RCC 7860 (cell line): Measurements from ENCODE around the gene PLCD3.

ENCODE experiments used
- DNase-seq: peaks from one replicate; pipeline ENCODE4 v3.0.0-alpha.2; 2015; ENCODE audit warnings: low spot score
- FAIRE-seq: peaks from 2 replicates; lab custom pipeline; 2012; peaks lifted over from hg19 to GRCh38; lab: Jason Lieb, UNC

PLCD3 gene

DNA sequence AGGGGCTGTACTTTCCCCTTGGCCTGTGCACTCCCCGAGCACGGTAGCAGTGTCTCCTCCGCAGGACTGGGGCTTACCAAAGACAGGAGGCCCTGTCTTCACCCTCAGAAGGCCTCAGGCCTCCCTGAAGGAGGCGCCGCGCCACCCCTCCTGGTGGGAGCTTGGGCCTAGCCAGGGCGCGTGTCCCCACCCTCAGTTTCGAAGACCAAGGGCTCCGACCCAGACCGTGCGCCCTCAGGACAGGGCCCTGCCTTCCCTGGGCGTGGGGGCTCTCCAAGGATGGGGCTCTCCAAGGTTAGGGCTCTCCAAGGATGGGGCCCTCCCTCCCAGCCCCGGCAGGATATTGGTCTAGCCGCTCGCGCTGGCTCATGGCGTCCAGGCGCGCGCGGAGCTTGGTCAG, 11.8 kb downstream of the PLCD3 start:
- FAIRE-seq (no peak), DNase-seq (no peak)

DNA sequence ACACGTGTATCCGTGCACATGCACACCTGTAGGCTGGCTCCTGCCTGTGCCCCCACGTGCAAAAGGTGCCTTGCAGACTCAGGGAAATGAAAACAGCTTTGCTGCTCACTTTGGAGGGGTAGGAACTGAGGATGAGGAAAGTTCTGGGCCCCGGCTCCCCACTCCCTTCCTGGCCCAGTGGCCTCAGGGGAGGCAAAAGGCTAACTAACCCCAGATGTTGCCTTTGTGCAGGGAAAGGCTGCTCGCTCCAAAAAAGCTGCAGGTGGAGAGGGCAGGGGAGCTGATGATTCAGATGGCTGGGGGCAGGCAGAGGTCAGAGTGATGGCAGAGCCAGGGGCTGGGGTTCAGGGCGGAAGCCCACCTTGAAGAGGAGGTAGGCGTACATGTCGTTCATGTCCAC, 12.4 kb downstream of the PLCD3 start:
- DNase-seq (no peak), FAIRE-seq (no peak)

DNA sequence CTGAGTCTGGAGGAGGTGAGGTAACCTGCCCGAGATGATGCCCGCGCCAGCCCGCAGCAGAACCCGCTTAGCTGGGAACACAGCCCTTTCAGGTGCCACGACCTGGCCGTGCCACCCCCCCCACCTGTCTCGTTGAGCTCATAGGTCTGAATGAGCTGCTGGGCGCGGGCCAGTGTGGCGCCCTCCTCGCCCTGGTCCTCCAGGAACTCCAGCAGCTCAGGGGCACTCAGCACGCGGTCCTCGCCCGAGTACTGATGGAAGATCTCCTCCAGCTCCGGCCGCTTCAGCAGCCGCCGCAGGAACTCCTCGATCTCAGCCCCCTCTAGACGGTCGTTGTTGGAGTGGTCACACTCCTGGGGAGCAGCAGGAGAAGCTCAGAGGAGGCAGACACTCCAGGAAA, 13.6 kb downstream of the PLCD3 start:
- DNase-seq (no peak), FAIRE-seq (no peak)

DNA sequence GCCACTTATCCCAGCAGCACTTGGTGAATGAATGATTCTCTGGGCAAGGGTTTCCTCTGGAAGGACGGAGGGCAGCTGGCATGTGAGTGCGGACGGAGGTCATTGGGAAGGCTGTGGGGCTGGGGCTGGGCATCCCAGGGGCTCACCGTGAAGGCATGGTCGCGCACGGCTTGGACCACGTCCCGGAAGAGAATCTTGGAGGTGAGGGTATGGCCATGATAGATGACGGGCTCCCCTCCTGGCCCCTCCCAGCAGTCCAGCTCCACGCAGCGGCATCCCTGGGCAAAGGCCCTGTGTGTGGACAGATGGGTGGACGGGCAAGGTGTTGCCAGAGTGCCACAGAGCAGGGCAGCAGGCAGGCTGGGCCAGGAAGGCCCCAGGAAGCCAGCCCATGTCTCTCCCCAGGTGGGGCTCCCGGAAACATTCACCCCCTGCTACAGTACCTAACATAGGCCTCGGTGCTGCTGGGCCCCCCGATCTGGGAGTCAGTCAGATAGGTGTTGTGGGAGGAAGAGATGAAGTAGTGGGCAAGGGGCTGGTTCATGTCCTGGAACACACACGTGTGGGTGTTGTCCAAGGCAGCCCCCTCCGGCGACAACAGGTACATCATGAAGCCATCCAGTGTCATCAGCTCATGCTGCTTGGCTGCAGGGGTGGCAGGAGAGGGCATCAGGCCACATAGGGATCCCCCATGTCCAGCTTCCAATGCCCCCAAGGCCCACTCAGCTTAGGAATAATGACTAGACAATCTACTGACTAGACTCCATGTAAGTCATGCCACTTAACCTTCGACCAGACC, 14.3 kb downstream of the PLCD3 start:
- DNase-seq (no peak), FAIRE-seq (no peak)

DNA sequence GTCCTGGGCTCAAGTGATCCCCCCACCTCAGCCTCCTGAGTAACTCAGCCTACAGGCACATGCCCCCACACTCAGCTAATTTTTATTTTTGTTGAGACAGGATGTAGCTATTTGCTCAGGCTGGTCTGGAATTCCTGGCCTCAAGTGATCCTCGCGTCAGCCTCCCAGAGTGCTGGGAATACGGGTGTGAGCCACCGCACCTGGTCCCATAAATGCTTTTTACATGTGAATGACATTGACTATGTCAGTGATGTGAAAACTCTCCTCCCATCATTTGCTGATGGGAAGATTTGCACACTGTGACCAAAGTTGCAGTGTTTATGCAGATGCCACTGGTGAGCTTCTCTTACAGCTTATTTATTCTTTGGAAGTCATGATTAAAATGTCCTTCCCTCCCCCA, 15.0 kb downstream of the PLCD3 start:
- FAIRE-seq (no peak), DNase-seq (no peak)

DNA sequence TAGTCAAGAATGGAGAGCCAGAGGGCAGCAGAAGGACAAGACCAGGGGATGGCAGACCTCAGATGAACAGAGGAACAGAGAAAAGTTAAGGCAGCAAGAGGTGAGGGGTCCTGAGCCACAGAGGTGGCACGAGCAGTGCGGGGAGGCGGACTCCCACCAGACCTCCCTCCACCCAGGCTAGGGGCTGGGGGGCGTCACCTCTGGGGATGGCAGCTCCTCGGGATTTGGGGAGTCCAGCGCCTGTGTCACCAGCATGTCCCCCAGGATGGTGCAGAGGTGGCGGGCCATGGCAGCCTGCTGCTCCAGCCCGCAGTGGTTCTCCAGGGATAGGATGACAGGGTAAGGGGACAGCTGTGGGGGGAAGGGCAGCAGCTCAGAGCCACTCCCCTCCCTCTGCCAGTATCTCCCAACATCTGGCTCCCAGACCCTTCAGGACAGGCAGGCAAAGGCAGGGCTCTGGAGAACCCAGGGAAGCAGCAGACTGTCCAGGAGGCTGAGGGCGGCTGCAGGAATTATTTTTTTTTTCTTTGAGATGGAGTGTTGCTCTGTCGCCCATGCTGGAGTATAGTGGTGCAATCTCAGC, 15.8 kb downstream of the PLCD3 start:
- FAIRE-seq (no peak), DNase-seq (no peak)

DNA sequence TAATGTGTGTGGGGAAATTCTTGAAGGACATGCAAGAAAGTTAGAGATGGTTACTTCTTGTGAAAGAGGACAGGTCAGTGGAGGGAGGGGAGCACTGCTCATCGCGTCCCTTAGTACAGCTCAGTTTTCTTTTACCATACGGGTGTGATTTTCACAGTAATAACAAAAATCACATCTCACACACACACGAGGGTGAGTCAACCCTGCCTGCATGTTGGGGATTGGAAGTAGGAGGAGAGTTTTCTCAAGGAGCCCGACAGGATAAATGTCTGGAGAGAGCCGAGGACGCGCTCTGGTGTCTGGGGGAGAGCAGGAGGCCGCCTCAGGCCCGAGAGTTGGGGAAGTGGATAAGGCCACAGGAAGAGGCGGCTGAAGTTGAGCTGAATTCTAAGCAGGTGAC, 16.4 kb downstream of the PLCD3 start:
- DNase-seq (no peak), FAIRE-seq (no peak)

DNA sequence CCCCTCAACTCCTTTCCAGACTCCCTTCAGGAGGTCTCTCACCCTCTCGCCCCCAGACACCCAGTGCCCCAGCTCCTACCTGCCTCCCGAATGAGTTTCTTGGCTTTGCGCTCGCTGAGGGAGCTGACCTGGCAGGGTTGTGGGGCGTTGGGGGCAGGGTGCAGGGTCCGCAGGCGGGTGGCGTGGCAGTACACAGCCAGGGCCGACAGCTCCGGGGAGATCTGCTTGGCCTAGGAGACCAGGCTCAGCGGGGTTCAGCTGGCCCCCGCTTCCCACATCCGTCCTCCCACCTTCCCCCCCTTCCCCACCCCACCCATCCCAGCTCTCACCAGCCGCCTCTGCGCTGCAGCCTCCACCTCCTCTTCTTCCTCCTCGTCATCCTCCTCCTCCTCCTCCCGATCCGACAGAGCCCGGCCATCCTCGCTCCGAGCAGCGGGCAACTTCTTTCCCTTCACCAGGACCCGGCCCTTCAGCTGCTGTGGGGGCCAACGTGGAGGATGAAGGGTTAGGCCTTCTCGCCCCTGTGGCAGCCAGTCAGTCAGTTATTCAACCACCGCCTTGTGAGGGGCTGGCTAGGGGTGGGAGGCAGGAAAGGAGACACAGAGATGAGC, 17.2 kb downstream of the PLCD3 start:
- no peak for FAIRE-seq

DNA sequence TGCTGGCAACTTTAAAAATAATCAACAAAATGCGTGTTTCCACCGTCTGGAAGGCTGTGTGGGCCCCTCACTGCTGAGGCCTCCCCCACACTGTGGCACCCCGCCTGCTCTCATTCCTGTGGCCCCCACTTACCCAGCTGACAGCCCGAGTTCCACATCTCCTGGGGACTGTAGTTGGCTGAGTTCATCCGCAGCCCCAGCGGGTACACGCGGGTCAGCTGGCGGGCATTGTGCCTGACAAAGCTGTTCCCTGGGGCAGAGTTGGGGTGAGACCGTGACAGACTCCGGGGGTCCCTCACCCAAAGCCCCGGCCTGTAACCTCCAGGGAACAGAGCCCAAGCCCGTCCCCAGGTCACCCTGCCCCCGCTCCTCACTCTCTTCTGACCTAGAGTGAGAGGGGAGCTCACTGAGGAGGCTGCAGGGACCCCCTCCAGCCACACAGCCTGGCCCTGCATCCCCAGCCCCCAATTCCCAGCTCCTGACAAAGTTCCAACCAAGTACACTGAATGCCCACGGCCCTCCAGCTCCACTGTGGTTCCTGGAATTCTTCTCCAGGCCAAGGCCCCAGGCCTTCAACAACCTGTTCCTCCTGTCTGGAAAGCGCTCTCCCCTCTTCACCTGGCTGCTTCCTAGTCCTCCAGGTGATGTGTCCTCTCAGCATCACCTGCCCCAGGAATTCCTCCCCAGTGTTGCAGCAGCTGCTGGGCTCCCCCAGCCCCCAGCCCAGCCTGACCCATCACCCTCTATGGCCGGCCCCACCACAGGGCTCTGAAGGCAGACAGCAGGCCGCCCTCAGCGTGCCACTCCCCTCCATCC, 18.0 kb downstream of the PLCD3 start:
- DNase-seq, result no peak
- no peak for FAIRE-seq

More for the DNA sequence above, 17.2 kb downstream of the PLCD3 start:
- DNase-seq, result no peak

DNA sequence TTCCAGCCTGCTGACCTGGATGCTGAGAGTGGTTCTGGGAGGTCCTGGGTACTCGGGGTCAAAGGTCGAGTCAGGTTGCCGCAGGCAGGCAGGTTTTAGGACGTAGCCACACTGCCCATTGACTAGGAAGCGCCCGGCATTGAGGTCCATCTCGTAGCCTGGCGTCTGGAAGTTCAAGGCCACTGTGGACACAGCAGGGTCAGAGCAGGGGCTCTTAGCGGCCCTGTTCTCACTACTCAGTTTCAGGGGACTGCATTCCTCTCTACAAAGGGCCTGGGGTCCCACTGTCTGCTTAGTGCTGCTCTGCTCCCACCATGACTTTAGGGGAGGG, 18.9 kb downstream of the PLCD3 start:
- FAIRE-seq (no peak), DNase-seq (no peak)

DNA sequence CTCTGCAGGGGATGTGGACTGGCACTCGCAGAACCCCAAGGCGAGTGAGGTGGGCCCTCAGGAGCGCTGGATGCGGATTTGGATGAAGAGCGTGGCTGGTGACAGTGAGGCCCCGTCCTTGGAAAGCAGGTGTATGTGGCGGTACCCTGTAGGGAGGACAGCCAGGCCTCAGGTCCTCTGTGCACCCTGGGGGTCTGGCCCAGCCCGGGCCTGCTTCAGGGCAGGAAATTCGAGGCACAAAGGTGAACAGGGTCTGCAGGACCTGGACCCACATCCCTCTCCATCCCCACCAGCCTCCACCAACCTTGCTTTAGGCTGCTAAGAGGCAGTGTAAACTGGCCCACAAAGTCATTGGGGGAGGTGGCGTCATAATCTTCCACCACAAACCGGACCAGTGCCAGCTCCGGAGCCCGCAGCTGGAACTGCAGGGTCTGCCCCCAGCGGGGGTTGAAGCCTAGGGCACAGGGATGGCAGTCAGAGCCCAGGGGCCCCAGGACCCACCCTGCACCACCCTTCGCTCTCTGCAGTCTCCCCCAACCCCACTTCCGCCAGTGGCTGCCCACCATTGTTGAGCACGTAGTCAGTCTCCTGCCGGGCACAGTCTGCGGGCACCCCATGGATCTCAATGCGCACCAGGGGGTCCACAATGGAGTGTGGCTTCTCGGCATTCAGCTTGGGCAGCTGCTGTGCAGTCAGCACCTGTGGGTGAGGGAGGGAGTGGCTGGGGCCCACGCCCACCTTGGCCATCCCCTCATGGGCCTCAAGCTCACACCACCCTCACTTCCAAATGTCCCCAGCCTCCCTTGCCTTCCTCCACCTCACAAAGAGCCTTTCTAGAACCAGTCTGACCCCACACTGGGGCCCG, 19.5 kb downstream of the PLCD3 start:
- no peak for FAIRE-seq
- no peak for DNase-seq

DNA sequence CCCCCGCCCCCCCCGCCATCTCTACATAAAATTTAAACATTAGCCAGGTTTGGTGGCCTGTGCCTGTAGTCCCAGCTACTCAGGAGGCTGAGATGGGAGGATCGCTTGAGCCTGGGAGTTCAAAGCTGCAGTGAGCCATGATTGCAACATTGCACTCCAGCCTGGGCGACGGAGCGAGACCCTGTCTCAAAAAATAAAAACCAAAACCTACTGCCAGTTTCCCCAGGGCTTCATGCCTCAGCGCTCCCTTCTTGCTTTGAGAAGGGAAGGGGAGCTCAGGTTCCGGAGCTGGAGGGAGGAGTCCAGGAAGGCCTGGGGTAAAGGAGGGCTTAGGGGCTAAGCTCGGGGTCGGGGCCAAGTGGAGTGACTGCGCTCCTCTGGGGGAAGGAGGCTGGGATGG, 20.5 kb downstream of the PLCD3 start:
- DNase-seq (no peak), FAIRE-seq (no peak)

DNA sequence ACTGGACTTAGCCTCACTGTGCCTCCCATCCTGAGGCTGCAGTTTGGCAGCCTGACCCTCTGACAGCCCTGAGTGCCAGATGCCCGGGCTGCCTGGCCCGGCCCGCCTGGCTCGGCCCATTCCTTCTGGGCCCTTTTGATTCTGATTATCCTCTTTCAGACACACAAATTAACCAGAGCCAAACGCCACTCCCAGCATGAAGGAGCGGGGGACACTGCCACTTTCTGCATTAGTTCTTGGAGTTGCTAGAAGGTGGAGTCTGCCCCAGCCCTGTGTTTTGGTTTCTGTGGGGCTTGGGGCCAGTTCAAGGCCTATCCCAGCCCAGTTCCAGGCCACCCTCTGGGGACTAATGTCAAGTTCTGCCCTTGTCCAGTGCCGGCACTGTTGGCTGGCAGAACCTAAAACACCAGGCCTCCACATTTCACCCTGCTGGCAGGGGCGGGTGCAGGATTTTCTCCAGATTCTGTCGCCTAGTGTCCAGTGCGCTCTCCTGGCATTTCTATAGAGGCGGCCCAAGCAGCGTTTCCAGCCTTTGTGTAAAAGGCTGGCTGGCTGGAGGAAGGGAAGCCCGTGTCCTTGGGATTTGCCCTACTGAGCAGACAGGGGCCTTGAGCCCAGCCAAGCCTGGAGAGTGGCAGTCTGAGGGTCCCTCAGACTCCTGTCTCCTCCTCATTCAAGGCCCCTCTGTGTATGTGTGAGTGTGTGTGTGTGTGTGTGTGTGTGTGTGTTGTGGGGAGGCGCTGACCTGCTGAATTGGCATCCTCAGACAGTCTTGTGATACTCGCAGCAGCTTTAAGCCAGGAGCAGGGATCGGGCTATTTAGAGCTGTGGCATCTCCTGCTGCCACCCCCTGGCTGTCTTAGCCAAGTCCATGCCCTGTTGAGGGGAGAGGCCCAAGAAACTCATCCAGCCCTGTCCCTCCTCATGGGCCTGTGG, 21.4 kb downstream of the PLCD3 start:
- DNase-seq (no peak), FAIRE-seq (no peak)

DNA sequence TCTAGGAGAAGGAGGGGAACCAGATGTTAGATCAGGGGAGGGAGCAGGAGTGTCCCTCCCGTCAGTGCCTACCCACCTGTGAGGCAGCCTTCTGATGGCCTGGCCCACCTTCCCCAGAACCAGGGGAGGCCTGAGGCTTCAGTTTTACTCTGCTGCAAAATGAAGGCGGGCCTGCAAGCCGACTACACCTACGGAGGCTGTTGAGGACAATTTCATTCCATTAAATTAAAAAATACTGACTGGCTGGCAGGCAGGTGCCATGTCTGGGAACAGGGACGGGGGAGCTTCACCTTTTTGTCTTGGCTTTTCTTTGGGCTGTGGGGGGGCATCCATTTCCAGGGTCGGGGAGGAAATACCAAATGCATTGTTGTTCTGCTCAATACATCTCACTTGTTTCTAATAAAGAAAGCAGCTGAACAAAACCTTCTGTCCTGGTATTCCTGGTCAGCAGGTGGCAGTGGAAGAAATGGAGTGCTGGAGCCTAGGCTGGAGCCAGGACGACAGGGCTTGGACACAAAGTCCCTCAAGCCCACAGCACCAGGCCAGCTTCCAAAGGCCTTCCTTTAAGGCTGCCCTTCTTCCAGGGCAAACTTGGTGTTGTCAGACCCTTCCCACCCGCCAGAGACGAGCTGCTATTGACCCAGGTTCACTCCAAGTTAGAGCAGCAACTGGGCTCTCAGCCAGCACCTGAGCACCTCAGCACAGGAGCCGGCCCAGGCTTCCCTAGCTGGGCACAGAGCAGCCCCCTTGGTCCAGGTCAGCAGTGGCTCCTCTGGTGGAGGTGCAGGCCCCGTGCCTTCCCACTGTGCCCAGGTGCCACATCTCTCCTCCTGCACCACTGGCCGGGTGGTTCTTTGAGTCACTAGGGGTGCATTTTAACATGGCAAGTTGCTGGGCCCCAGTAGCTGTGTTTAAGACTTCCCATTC, 23.5 kb downstream of the PLCD3 start:
- no peak for DNase-seq
- no peak for FAIRE-seq

DNA sequence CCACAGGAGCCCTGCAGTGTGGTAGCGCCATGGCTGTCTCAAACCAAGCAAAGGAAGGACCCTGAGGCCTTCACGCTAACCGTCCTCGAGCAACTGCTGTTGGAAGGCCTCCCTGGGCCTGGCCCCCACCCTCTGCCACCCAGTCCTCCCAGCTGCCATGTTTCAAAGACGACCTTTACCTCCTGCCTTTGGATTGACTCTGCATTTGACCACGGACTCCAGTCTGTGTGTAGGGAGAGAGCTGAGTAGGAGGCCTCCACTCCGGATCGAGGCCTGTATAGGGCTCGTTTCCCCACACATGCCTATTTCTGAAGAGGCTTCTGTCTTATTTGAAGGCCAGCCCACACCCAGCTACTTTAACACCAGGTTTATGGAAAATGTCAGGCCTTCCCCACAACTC, 24.3 kb downstream of the PLCD3 start:
- no peak for FAIRE-seq

DNA sequence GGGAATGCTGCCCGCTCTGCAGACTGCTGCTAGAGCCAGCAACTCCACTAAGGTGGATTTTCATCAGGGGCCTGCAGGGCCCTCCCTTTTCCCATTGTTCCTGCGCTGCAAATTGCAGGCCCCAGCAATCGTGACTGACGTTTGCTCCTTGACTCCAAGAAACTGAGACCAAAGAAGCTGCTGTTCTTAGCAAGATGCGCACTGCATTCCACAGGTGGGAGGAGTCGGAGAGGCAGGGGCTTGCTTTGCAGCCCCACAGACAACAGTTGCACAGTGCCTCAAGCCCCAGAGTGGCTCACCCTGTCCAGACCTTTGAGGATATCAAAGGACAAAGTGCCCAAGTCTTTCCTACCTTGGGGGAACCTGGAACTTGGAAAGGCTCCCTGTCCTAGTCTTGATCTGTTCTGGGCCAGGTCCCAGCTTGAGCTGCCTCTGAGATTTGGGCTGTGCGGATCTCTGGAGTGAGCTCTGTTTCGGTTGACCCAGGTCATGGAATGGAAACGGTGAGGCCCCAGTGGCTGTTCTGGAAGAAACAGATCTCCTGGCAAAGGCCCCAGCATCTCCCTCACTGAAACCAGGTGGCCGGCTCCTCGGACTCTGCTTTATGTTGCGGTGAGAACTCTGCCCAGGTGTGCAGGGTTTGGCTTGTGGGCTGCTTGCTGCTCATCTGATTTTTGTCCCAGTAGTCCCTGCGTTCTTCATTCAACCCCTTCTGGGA, 24.9 kb downstream of the PLCD3 start:
- DNase-seq (no peak), FAIRE-seq (no peak)

More for the DNA sequence above, 24.3 kb downstream of the PLCD3 start:
- DNase-seq, result no peak

DNA sequence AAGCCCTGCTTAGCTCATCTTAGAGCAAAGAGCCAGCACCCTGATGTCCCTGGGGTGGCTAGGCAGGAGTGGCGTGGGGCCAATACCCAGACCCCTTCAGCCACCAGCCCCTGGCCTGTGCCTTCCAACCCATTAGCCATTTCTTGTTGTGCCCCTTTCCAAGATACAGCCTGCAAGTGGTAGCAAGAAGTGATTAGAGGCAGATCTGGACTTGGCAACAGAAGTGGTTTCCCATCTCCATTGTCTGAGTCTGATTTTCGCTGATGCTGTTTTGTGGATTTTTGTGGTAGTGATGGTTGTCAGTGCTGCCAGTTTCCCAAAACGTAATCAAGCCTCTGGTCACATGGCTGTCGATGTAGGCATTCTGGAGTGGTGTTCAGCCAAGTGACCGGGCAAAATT, 25.7 kb downstream of the PLCD3 start:
- DNase-seq (no peak), FAIRE-seq (no peak)

DNA sequence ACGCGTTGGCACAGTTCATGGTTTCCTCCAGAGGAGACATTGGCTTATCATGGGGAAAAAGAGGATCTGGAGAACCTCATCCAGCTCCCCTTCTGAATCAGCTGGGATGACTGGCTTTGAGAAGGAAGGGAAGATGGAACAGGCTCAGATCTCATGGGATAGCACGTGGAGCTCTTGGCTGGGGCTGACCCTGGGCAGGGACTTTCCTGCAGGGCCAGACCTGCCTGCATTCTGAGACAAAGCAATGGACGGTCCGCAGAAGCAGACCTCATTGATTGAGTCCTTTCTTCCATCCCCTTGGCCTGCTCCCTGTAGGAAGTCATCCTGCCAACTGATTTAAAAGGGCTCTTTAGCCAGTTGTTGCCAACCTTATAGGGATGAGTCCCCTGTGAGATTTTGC, 26.2 kb downstream of the PLCD3 start:
- no peak for FAIRE-seq

More for the DNA sequence above, 26.2 kb downstream of the PLCD3 start:
- DNase-seq, result no peak
